Nucleus accumbens (tissue), 56 donors: ENCODE results near the gene ASB2.

Experiments used
- DNase-seq, 56 donors: peaks; one replicate each; lab custom pipeline; 2025; lab: John Stamatoyannopoulos, UW

ASB2 gene

DNA sequence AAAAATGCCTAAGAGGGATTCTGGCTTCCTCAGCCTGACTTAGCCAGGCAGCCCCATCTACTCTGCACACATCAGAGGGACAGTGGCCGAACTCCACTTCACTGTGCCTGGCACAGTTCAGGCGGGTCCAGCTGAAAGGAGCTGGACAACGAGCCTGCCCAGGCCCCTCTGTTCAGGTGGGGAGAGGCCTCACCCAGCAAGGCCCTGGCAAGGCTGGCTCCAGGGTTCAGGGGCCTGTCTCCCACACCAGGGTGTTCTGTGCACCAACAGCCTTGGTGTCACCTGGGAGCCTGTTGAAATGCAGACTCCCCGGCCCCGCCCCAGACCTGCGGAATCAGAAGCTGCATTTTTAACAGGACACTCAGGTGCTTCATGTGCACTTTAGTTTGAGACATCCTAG is 39.4 kb downstream of the ASB2 start:
- no peak for DNase-seq

DNA sequence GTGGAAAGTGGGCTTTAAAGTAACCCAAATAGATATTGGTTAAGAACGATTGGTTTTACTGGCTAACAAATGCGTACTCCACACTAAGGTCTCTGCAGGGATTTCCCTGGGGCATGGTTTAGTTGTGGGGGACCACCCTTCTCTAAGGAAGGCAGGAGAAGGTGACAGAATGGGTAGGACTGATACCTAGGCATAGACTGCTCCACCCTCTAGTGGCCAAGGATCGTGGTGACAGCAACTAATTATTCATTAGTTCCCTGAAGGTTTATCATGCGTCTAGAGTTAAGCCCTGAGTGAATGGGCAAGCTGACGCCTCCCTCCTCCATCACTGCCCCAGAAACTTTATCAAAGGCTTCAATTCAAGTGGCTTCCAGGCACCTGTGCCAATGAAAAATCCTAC is 40.1 kb downstream of the ASB2 start:
- peak in 2 of 56 donors; percentile 10 to 32 for DNase-seq

- DNase-seq, result no peak
Observed at GRCh38 chr14:93935213-93935612, 41.2 kb downstream of the ASB2 start.

DNA sequence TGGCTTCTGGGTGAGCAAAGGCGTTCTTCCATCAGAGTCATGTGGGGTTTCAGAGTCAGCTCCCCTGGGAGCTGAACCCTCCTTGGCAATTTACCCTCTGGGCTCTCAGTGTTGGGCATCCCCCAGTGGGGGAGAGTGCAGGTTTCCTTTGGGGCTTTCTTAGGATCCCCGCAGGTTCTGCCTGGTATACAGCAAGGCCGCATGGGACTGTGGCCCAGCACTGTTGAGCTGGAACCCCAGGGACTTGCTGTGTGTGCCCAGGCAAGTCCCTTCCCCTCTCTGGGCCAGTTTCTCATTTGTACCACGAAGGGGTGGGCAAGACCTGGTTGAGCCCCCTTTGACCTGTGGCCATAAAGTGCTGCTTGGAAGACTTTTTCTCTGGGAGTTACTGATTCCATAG is 43.7 kb downstream of the ASB2 start:
- DNase-seq, result no peak

GRCh38 chr14:93930989-93931307 is 45.4 kb downstream of the ASB2 start:
- DNase-seq, result no peak

- no peak for DNase-seq
Observed at GRCh38 chr14:93930296-93930988, 45.9 kb downstream of the ASB2 start.

- no peak for DNase-seq
Observed at GRCh38 chr14:93929657-93930056, 46.7 kb downstream of the ASB2 start.

GRCh38 chr14:93929048-93929535 is 47.3 kb downstream of the ASB2 start:
- no peak for DNase-seq

DNA sequence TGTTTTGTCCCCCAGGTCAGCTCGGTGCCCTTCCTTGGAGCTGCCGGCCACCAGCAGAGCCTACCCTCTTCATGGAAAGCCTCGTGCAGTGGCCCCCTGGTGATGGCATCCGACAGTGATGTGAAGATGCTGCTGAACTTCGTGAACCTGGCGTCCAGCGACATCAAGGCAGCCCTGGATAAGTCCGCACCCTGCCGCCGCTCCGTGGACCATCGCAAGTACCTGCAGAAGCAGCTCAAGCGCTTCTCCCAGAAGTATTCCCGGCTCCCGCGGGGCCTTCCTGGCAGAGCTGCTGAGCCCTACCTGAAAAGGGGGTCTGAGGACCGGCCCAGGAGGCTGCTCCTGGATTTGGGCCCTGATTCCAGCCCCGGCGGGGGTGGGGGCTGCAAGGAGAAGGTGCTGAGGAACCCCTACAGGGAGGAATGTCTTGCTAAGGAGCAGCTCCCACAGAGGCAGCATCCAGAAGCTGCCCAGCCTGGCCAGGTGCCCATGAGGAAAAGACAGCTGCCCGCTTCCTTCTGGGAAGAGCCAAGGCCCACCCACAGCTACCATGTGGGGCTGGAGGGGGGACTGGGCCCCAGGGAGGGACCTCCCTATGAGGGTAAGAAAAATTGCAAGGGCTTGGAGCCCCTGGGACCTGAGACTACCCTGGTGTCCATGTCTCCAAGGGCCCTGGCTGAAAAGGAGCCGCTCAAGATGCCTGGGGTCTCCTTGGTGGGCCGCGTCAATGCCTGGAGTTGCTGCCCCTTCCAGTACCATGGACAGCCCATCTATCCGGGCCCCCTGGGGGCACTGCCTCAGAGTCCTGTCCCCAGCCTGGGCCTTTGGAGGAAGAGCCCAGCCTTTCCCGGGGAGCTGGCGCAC is 48.0 kb downstream of the ASB2 start:
- DNase-seq, result peak in 2 of 56 donors; percentile 30 to 41

DNA sequence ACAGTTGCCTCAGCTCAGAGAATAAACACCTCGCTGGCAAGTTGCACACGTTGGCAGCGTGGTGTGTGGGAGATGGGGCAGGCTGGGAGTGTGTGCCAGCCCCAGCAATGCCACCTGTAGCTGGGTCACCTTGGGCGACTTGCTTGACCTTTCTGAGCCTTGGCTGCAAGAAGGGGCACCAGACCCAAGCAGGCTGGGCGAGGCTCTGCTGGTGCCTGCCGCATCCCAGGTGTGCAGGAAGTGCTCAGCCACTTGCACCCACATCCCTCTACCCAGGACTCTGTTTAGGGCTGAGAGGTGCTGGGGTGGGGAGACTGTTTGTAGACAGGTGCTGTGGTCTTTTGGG is 48.6 kb downstream of the ASB2 start:
- DNase-seq, result no peak

- peak in 35 of 56 donors; percentile 13 to 75 (median 44) for DNase-seq
Observed at GRCh38 chr14:93926873-93927799, 49.2 kb downstream of the ASB2 start, which contains the start of gene FAM181A. TSS of gene FAM181A (plus strand) at chr14:93927344. CDS start at chr14:93928286, 942 bp downstream.

DNA sequence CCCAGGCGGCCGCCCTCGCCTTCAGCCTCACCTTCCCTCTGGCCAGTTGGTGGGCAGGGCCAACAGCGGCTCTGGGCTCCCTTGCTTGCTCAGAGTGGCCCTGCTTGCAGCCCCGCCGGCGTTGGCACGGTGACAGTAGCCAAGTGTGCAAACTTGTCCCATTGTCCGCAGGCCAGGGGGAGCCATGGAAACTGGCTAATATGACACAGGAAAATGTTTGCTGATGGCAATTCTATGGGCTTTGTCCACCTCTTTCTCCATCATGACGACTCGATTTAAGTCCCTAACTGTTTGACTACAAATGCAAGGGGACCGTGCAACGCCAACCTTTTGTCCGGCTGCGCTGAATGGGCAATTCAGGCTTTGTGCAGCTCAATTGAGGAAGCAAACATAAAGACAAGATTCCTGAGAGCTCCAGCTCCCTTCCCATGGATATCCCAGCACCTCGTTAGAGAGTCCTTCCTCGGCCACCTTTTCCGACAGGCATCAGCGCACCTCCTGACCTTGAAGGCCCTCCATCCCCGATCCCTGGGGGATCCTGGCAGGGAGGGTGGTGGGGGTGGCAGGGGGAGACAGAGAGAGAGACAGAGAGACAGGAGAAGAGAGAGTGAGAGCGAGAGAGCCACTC is 50.0 kb downstream of the ASB2 start:
- peak in 46 of 56 donors; percentile 5 to 86 (median 46) for DNase-seq

DNA sequence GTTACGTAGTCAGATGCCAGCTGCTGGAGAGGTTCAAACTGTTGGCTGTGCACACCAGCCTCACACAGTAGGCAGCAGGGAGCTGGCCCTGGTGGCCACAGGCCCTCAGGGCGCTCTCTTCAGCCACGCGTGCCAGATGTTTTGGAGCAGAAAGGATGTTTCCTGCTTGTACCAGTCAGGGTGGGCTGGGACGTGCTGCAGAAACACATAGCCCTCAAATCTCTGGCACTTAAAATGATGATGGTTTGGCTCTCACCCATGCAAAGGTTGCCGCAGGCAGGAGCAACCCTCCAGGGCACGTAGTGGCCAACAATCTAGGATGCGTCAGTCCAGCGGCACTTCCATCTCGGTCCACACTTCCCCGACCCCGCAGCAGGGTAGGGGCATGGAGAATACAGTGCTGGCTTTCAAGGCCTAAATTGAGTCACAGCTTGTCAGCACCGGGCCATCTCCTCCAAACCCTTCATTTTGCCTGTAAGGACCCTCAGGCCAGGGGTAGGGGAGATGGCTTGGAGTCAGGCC is 50.9 kb downstream of the ASB2 start:
- DNase-seq, result no peak

DNA sequence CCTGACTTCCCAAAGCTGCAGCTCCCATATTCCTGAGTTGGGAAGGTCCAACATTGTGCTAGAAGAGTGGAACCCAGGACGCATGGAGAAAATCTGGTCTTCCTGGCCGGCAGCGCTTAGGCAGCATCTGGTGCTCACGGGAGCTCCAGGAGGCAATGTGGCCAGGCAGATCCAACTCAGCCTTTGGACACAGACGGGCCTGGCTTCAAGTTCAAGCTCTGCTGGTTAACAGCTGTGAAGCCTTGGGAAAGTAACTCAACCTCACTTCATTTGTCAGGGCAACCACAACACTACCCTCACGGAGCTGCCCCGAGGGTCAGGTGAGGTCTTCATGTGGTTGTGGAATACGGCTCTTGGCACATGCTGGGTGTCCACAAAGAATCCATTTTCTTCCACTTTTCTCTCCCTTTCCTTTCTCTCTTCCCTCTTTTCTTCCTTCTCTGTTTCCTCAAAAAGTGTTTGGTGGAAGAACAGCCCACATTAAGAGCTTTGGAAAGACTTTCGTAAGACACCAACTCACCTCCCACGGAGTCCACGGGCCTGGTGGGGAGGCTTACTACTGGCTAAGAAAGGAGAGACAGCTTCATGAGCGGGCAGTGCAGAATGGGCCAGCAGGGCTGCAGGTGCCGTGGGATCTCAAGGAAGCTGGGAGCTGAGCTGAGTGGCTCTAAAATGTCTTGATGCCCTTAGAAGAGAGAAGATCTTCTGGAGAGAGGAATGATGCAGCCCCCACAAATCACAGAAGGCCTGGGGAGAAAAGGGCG is 51.6 kb downstream of the ASB2 start:
- DNase-seq, result no peak

DNA sequence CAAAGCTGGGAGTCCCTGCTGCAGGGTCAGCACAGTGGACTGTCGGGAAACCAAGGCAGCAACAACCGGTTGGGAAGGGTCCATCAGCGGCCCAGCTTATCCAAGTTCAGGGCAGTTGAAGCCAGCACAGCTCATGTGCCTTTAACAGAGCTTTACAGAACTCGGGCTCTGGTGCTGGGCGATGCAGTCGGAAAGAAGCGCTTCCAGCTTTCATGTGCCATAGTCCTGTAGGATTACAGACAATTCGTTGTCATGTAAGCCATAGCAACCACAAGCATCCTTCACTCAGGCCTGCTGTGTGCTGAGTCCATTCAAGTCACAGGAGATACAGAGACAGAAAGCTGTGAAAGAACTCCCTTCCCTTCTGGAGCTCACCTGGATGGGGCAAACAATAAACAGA is 52.7 kb downstream of the ASB2 start:
- no peak for DNase-seq

GRCh38 chr14:93921001-93921806 is 55.2 kb downstream of the ASB2 start:
- DNase-seq, result no peak

DNA sequence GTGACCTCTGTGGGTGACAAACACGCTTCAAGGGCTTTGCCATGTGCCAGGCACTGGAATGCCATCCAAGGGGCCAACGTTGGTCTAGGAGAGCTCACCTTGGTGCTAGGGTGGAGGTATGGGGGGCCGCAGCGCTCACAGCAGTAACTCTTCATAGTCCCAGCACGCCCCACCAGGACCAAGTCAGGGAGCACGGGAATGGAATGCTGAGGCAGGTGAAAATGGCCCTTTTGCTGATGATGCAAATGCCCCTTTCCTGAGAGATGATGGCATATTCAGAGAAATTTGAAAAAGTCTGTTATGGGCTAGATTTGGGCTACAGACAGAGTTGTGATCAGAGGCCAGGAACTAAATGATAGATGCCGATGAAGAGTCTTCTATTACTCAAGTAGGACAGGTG is 59.2 kb downstream of the ASB2 start:
- no peak for DNase-seq

GRCh38 chr14:93916498-93916897 is 59.9 kb downstream of the ASB2 start:
- no peak for DNase-seq
